Measurements from ENCODE around the gene PHAX.
"Not testable (repeated sequence)": the region's sequence is repeated elsewhere in the genome, so short reads cannot be mapped to it uniquely, and the experiment has no call there.

PHAX gene

GRCh38 chr5:126600631-126601511 is at the start of gene PHAX:
Gene PHAX (plus strand): TSS chr5:126600947. CDS start chr5:126600963, 16 bp downstream.
- peak within 1 kb of the TSS; percentile 86 for H3K4me3 ChIP-seq (ENCODE audit: low read depth, low read length)
- TF ChIP-seq, protein P1, sequence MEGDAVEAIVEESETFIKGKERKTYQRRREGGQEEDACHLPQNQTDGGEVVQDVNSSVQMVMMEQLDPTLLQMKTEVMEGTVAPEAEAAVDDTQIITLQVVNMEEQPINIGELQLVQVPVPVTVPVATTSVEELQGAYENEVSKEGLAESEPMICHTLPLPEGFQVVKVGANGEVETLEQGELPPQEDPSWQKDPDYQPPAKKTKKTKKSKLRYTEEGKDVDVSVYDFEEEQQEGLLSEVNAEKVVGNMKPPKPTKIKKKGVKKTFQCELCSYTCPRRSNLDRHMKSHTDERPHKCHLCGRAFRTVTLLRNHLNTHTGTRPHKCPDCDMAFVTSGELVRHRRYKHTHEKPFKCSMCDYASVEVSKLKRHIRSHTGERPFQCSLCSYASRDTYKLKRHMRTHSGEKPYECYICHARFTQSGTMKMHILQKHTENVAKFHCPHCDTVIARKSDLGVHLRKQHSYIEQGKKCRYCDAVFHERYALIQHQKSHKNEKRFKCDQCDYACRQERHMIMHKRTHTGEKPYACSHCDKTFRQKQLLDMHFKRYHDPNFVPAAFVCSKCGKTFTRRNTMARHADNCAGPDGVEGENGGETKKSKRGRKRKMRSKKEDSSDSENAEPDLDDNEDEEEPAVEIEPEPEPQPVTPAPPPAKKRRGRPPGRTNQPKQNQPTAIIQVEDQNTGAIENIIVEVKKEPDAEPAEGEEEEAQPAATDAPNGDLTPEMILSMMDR (IDR thresholded peaks at IDR 0.05; ENCODE audit: insufficient read depth, low read depth, low read length, missing control alignments): peak; percentile 83
- peak; percentile 90 for DNase-seq (ENCODE audit: low read depth)

DNA sequence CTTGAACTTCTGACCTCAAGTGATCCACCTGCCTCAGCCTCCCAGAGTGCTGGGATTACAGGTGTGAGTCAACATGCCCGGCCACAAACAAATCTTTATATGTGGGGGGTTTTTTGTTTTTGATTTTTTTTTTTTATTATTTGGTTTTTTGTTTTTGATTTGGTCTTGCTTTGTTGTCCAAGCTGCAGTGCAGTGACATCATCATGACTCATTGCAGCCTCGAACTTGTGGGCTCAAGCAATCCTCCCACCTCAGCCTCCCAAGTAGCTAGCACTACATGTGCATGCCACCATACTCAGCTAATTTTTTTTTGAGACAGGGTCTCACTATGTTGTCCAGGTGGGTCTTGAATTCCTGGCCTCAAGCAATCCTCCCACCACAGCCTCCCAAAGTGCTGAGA is 48.1 kb upstream of the PHAX start:
- H3K4me3 ChIP-seq (ENCODE audit: low read depth, low read length): no peak overlapping the region
- TF ChIP-seq, protein P1 (IDR thresholded peaks at IDR 0.05; ENCODE audit: insufficient read depth, low read depth, low read length, missing control alignments): no peak
- no peak for DNase-seq (ENCODE audit: low read depth)

- not testable (repeated sequence) for H3K4me3 ChIP-seq (ENCODE audit: low read depth, low read length); DNase-seq (ENCODE audit: low read depth)
Observed at GRCh38 chr5:126555101-126555500, 45.6 kb upstream of the PHAX start.

- H3K4me3 ChIP-seq (ENCODE audit: low read depth, low read length): no peak overlapping the region
- no peak for DNase-seq (ENCODE audit: low read depth)
- TF ChIP-seq, protein P1 (IDR thresholded peaks at IDR 0.05; ENCODE audit: insufficient read depth, low read depth, low read length, missing control alignments): no peak
Observed at GRCh38 chr5:126561908-126562307, 38.8 kb upstream of the PHAX start.

DNA sequence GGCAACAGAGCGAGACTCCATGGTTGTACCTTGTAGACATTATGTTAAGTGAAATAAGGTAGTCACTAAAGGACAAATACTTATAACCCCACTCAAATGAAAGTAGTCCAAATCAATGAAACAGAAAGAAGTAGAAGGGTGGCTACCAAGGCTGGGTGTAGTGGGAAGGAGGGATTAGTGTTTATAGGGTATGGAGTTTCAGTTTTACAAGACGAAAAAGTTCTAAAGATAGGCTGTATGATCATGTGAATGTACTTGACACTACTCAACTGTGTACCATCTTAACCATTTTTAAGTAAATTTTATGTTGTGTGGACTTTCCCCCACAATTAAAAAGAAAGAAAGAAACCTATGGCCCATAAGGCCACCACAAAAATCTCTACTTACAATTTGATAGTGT is 37.9 kb upstream of the PHAX start:
- no peak overlapping the region for H3K4me3 ChIP-seq (ENCODE audit: low read depth, low read length)

GRCh38 chr5:126568206-126568755 is 32.5 kb upstream of the PHAX start:
- TF ChIP-seq, protein P1 (IDR thresholded peaks at IDR 0.05; ENCODE audit: insufficient read depth, low read depth, low read length, missing control alignments): no peak
- no peak for DNase-seq (ENCODE audit: low read depth)
- H3K4me3 ChIP-seq (ENCODE audit: low read depth, low read length): no peak overlapping the region

More for the DNA sequence above, 37.9 kb upstream of the PHAX start:
- TF ChIP-seq, protein P1 (IDR thresholded peaks at IDR 0.05; ENCODE audit: insufficient read depth, low read depth, low read length, missing control alignments): no peak
- peak; percentile 37 for DNase-seq (ENCODE audit: low read depth)

GRCh38 chr5:126575644-126576043 is 25.1 kb upstream of the PHAX start:
- no peak for DNase-seq (ENCODE audit: low read depth)
- no peak overlapping the region for H3K4me3 ChIP-seq (ENCODE audit: low read depth, low read length)
- TF ChIP-seq, protein P1 (IDR thresholded peaks at IDR 0.05; ENCODE audit: insufficient read depth, low read depth, low read length, missing control alignments): no peak
